H9 (cell line): ENCODE data around the gene ADORA1. TPM values are rescaled to one million over a fixed set of nuclear protein-coding genes. Genes with fewer than 3 reads are reported as not detected.

Experiments used
- DNase-seq: peaks from one replicate; pipeline ENCODE4 v3.0.0-alpha.2; 2017
- H2AFZ ChIP-seq: one replicate; pipeline ENCODE4 v1.6.1; 2013; ENCODE audit warnings: mild to moderate bottlenecking, low read length, control low read depth, moderate library complexity
- H2AK5ac ChIP-seq: 2 replicates; pipeline ENCODE4 v1.6.1; 2013; ENCODE audit warnings: low read length, control low read depth, mixed read lengths; ENCODE audit not compliant: insufficient read length
- H2BK120ac ChIP-seq: one replicate; pipeline ENCODE4 v1.6.1; 2013; ENCODE audit warnings: low read depth, mild to moderate bottlenecking, low read length, control low read depth, inconsistent platforms; ENCODE audit not compliant: poor library complexity, severe bottlenecking
- H2BK12ac ChIP-seq: 2 replicates; pipeline ENCODE4 v1.6.1; 2013; ENCODE audit warnings: low read length, control low read depth, mixed read lengths, low read depth; ENCODE audit not compliant: insufficient read length
- H2BK15ac ChIP-seq: 2 replicates; pipeline ENCODE4 v1.6.1; 2013; ENCODE audit warnings: low read depth, low read length, control low read depth
- H2BK20ac ChIP-seq: one replicate; pipeline ENCODE4 v1.6.1; 2013; ENCODE audit warnings: low read depth, mild to moderate bottlenecking, low read length, control low read depth, inconsistent platforms; ENCODE audit not compliant: poor library complexity, severe bottlenecking
- H2BK5ac ChIP-seq: 2 replicates; pipeline ENCODE4 v1.6.1; 2013; ENCODE audit warnings: low read length, control low read depth, mixed read lengths; ENCODE audit not compliant: insufficient read length
- H3K14ac ChIP-seq: 2 replicates; pipeline ENCODE4 v1.6.1; 2013; ENCODE audit warnings: low read length, control low read depth; ENCODE audit not compliant: insufficient read depth
- H3K18ac ChIP-seq: 2 replicates; pipeline ENCODE4 v1.6.1; 2013; ENCODE audit warnings: low read depth, mild to moderate bottlenecking, mixed read lengths, low read length, control low read depth; ENCODE audit not compliant: insufficient read length
- H3K23ac ChIP-seq: 2 replicates; pipeline ENCODE4 v1.6.1; 2013; ENCODE audit warnings: low read length, control low read depth, mixed read lengths, low read depth; ENCODE audit not compliant: insufficient read length
- H3K23me2 ChIP-seq: 2 replicates; pipeline ENCODE4 v1.6.1; 2013; ENCODE audit warnings: low read depth, mild to moderate bottlenecking, mixed read lengths, low read length, control low read depth; ENCODE audit not compliant: insufficient read length, poor library complexity, severe bottlenecking
- H3K27ac ChIP-seq: 2 replicates; pipeline ENCODE4 v1.5.1; 2013; ENCODE audit warnings: low read length, control low read depth, mixed read lengths, low read depth; ENCODE audit not compliant: insufficient read length
- H3K27me3 ChIP-seq: 2 replicates; pipeline ENCODE4 v1.6.1; 2013; ENCODE audit warnings: low read length, control low read depth, inconsistent platforms; ENCODE audit not compliant: insufficient read depth
- H3K4ac ChIP-seq: 2 replicates; pipeline ENCODE4 v1.6.1; 2013; ENCODE audit warnings: low read depth, mild to moderate bottlenecking, control low read depth, inconsistent platforms, low read length, moderate library complexity
- H3K4me1 ChIP-seq: 2 replicates; pipeline ENCODE4 v1.6.1; 2013; ENCODE audit warnings: low read length, control low read depth, inconsistent platforms; ENCODE audit not compliant: insufficient read depth
- H3K4me2 ChIP-seq: 2 replicates; pipeline ENCODE4 v1.6.1; 2013; ENCODE audit warnings: low read length, control low read depth, mixed read lengths; ENCODE audit not compliant: insufficient read length, insufficient read depth
- H3K56ac ChIP-seq: 2 replicates; pipeline ENCODE4 v1.6.1; 2013; ENCODE audit warnings: low read depth, mild to moderate bottlenecking, mixed read lengths, low read length, control low read depth; ENCODE audit not compliant: insufficient read length
- H3K79me1 ChIP-seq: 2 replicates; pipeline ENCODE4 v1.6.1; 2013; ENCODE audit warnings: low read depth, mild to moderate bottlenecking, moderate library complexity, low read length, control low read depth, inconsistent platforms; ENCODE audit not compliant: insufficient read depth, poor library complexity, severe bottlenecking
- H3K79me2 ChIP-seq: 2 replicates; pipeline ENCODE4 v1.6.1; 2013; ENCODE audit warnings: low read length, control low read depth, inconsistent platforms; ENCODE audit not compliant: insufficient read depth
- H3K9ac ChIP-seq: 2 replicates; pipeline ENCODE4 v1.6.1; 2013; ENCODE audit warnings: low read length, control low read depth, mixed read lengths; ENCODE audit not compliant: insufficient read length; ENCODE audit errors: extremely low read depth
- H3K9me3 ChIP-seq: one replicate; pipeline ENCODE4 v1.6.1; 2013; ENCODE audit warnings: low read depth, low read length, inconsistent platforms; ENCODE audit not compliant: control insufficient read depth
- H3T11ph ChIP-seq: one replicate; pipeline ENCODE4 v1.6.1; 2013; ENCODE audit warnings: mild to moderate bottlenecking, low read length, control low read depth, inconsistent platforms
- H4K20me1 ChIP-seq: one replicate; pipeline ENCODE4 v1.6.1; 2013; ENCODE audit not compliant: control insufficient read depth, insufficient read length, insufficient read depth
- H4K5ac ChIP-seq: 2 replicates; pipeline ENCODE4 v1.6.1; 2013; ENCODE audit warnings: low read depth, mild to moderate bottlenecking, mixed read lengths, low read length, control low read depth; ENCODE audit not compliant: insufficient read length
- H4K8ac ChIP-seq: replicated peaks from 2 replicates; pipeline ENCODE4 v1.6.1; 2013; ENCODE audit warnings: low read length, control low read depth, mixed read lengths, low read depth; ENCODE audit not compliant: insufficient read length
- H4K91ac ChIP-seq: 2 replicates; pipeline ENCODE4 v1.6.1; 2013; ENCODE audit warnings: low read depth, mild to moderate bottlenecking, moderate library complexity, mixed read lengths, low read length, control low read depth; ENCODE audit not compliant: insufficient read length
- H3K27ac Mint-ChIP-seq, 3 experiments: 2 replicates in 2 of 3; 3 replicates in 1 of 3; pipeline ENCODE4 v1.8.0; 2020 to 2021; ENCODE audit warnings: mixed read lengths in 3 of 3, mild to moderate bottlenecking in 1 of 3, moderate library complexity in 1 of 3
- H3K27me3 Mint-ChIP-seq: 2 replicates; pipeline ENCODE4 v1.8.0; 2021; ENCODE audit warnings: low read depth, mild to moderate bottlenecking, moderate library complexity, mixed read lengths
- H3K36me3 Mint-ChIP-seq, 3 experiments: 2 replicates in 2 of 3; 3 replicates in 1 of 3; pipeline ENCODE4 v1.8.0; 2020 to 2021; ENCODE audit warnings: low read depth in 3 of 3, mixed read lengths in 3 of 3; ENCODE audit not compliant: insufficient read depth in 1 of 3
- H3K4me1 Mint-ChIP-seq, 2 experiments: 2 replicates each; pipeline ENCODE4 v1.8.0; 2020; ENCODE audit warnings: mixed read lengths in 2 of 2
- H3K4me3 Mint-ChIP-seq, 2 experiments: 2 replicates in 1 of 2; 3 replicates in 1 of 2; pipeline ENCODE4 v1.8.0; 2020 to 2021; ENCODE audit warnings: mild to moderate bottlenecking in 2 of 2, mixed read lengths in 2 of 2, moderate library complexity in 1 of 2
- H3K9me3 Mint-ChIP-seq, 2 experiments: 2 replicates in 1 of 2; 3 replicates in 1 of 2; pipeline ENCODE4 v1.8.0; 2020; ENCODE audit warnings: mild to moderate bottlenecking in 2 of 2, mixed read lengths in 2 of 2, moderate library complexity in 1 of 2
- CTCF ChIP-seq: fragments of 200-600 bp; sonication (generic); conservative IDR thresholded peaks from 3 replicates; pipeline ENCODE4 v1.8.0; 2021; ENCODE audit warnings: antibody characterized with exemption, mild to moderate bottlenecking
- WGBS: extraction: QIAGEN DNeasy Blood & Tissue Kit; methylation state at CpG from one replicate; pipeline ENCODE4 v1.1.7; 2013; ENCODE audit warnings: missing lambda C conversion rate, low lambda C conversion rate, mixed read lengths; ENCODE audit not compliant: insufficient read length; ENCODE audit errors: extremely low coverage; 5-methylcytosine and 5-hydroxymethylcytosine counted together
- total RNA-seq: library from RNA; stranded (reverse); gene quantifications from 2 replicates; pipeline ENCODE4 v1.2.1, GENCODE V29; 2021

The ADORA1 gene
- total RNA-seq, 1 experiment from 2014 or later = 1.3 TPM

DNA sequence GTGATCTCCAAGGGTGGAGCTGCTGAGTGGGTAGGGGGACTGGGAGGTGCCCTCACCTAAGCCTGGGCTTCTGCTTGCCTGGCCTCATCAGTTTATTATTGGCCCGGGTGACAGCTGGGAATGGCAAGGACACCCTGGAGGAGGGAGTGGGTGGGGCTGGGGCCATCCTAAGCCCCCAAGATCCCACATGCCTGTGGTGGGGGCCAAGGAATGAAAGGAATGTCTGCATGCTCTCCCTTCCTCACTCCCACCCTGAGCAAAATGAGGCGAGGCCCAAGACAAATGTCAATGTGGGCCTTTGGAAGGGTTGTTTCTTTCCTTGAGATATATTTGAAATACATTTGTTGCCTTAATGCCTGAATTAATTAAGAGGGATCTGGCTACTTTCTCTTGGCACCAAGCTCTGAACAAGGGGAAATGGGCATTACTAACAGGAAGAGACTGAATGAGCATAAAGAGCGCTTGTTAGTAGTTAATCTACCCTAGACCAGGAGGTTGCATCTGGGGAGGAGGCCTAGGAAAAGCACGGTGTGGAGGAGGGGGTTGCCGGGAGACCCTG, 78.7 kb downstream of the ADORA1 start:
- no peaks in the 10 kb centered on the region for H3K9me3 ChIP-seq
- no peak overlapping the region for H2AFZ ChIP-seq
- no peak overlapping the region for H3K23ac ChIP-seq
- no peaks in the 10 kb centered on the region for H3K4me1 ChIP-seq
- H4K20me1 ChIP-seq = no peaks in the 10 kb centered on the region
- H2BK20ac ChIP-seq = no peak overlapping the region
- no peak overlapping the region for H3K27ac ChIP-seq
- no peak overlapping the region for H2BK12ac ChIP-seq
- H3K14ac ChIP-seq = no peak overlapping the region
- Mint-ChIP-seq H3K36me3 (no peaks in the 10 kb centered on the region), H3K9me3 (no peaks in the 10 kb centered on the region), H3K27ac (no peak overlapping the region; a peak in 1 of 7 replicates), H3K4me3 (no peak overlapping the region), H3K4me1 (peaks cover 5% of the 10 kb centered on the region in 2 experiments), H3K27me3 (peaks cover 13% of the 10 kb centered on the region)
- H2BK120ac ChIP-seq = no peak overlapping the region
- no peak for DNase-seq
- H3K9ac ChIP-seq = no peak overlapping the region
- no peak overlapping the region for H2AK5ac ChIP-seq
- no peaks in the 10 kb centered on the region for H3K79me1 ChIP-seq
- H3K56ac ChIP-seq = no peak overlapping the region
- H3K18ac ChIP-seq = no peak overlapping the region
- no peak overlapping the region for H4K5ac ChIP-seq
- H3K4me2 ChIP-seq = no peak overlapping the region
- no peak overlapping the region for H2BK15ac ChIP-seq
- H3K27me3 ChIP-seq = peaks cover 2% of the 10 kb centered on the region; the same call in 1 of the 2 replicates
- no peak overlapping the region for H3K4ac ChIP-seq
- no CpG with 5 or more reads among the region's 5 CpGs for WGBS
- no peak for TF ChIP-seq CTCF
- no peak overlapping the region for H3T11ph ChIP-seq
- no peak overlapping the region for H4K91ac ChIP-seq
- H3K23me2 ChIP-seq = no peaks in the 10 kb centered on the region
- no peak overlapping the region for H4K8ac ChIP-seq
- no peaks in the 10 kb centered on the region for H3K79me2 ChIP-seq
- no peak overlapping the region for H2BK5ac ChIP-seq
